HL-60 (cell line): Measurements from ENCODE around the gene TNRC6C.

Experiments used
- CTCF ChIP-seq: IDR thresholded peaks from one replicate; pipeline ENCODE4 v1.5.1; 2011; ENCODE audit warnings: low read length, control low read depth, inconsistent platforms; ENCODE audit not compliant: insufficient read depth
- POLR2AphosphoS5 ChIP-seq: IDR thresholded peaks from 2 replicates; pipeline ENCODE4 v1.6.1; 2012; ENCODE audit warnings: low read depth

DNA sequence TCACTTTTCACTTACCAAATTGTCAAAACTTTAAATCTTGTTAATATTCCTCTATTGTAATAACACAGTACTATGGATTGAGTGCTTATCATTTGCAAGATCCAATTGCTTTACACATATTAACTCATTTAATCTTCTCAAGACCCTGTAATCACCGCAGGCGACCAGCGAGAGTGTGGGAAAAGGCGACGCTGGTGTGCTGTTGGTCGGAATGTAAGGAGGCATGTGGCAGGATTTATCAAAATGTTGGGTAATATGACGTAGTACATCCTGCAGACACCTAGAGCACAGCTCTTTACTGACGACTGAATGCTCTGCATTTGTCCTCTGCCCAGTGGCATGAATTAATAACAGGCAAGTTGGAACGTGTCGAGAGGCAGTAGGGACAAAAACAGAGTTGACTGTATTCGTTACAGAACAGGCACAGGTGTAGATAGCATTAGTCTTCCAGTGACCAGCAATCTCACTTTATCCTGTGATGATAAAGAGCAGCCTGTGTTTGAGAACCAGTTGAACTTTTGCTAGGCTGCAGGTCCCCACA is 80.3 kb downstream of the TNRC6C start:
- no peak for TF ChIP-seq CTCF
- TF ChIP-seq POLR2AphosphoS5 = no peak
